Esophagus muscularis mucosa (tissue), 4 donors: ENCODE results near the gene DHDDS.

Source experiments
- EP300 ChIP-seq: sonication (generic); formaldehyde crosslinking; IDR thresholded peaks from one replicate; pipeline ENCODE4 v1.6.1; 2017; ENCODE audit warnings: antibody characterized with exemption
- POLR2AphosphoS5 ChIP-seq, 2 donors: sonication (generic); formaldehyde crosslinking; IDR thresholded peaks; one replicate each; pipeline ENCODE4 v1.6.1; 2017; ENCODE audit warnings: antibody characterized with exemption in 2 of 2
- TF ChIP-seq, protein P1 (sequence below), 3 experiments: fragments of 200-600 bp in 2 of 3; fragments of 450-650 bp in 1 of 3; sonication (generic) in 2 of 3; IDR thresholded peaks; one replicate each; pipeline ENCODE4 v1.5.1; 2017 to 2019; ENCODE audit warnings: antibody characterized with exemption in 3 of 3, mild to moderate bottlenecking in 2 of 3, moderate library complexity in 1 of 3

DNA sequence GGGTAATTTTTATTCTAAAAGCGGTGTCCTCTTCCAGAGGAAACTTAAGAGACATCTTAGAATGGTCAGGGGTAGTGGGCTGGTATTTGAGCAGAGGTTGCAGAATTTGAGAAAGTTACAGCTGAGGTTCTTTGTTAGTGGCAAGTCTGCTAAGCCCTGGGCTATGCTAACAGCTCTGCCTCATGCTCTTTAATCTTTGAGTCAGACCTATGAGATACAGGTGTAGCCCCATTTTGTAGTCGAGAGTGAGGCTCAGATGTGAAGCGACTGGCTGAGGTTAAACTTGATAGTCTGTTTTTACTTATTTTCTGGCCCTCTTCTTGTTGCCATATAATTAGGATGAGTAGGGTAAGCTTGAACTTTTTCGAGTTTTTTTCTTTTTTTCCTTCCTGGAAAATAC lies 44.8 kb downstream of the DHDDS start:
- TF ChIP-seq, protein P1, sequence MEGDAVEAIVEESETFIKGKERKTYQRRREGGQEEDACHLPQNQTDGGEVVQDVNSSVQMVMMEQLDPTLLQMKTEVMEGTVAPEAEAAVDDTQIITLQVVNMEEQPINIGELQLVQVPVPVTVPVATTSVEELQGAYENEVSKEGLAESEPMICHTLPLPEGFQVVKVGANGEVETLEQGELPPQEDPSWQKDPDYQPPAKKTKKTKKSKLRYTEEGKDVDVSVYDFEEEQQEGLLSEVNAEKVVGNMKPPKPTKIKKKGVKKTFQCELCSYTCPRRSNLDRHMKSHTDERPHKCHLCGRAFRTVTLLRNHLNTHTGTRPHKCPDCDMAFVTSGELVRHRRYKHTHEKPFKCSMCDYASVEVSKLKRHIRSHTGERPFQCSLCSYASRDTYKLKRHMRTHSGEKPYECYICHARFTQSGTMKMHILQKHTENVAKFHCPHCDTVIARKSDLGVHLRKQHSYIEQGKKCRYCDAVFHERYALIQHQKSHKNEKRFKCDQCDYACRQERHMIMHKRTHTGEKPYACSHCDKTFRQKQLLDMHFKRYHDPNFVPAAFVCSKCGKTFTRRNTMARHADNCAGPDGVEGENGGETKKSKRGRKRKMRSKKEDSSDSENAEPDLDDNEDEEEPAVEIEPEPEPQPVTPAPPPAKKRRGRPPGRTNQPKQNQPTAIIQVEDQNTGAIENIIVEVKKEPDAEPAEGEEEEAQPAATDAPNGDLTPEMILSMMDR (IDR thresholded peaks at IDR 0.05), result no peak
- TF ChIP-seq POLR2AphosphoS5 (IDR thresholded peaks at IDR 0.05) (no peak), EP300 (no peak)
